Anterior cingulate cortex (tissue), 58 donors: ENCODE data around the gene COPE.
"Not testable (repeated sequence)": the region's sequence is repeated elsewhere in the genome, so short reads cannot be mapped to it uniquely, and the experiment has no call there.

Experiments
- DNase-seq, 58 donors: peaks; one replicate each; lab custom pipeline; 2025; lab: John Stamatoyannopoulos, UW

COPE gene

GRCh38 chr19:18919086-18919899 lies at the start of gene COPE, which contains the start of gene DDX49:
TSS of gene COPE (minus strand) at chr19:18919387. CDS start at chr19:18919348, 39 bp downstream.
TSS of gene DDX49 (plus strand) at chr19:18919715. CDS start at chr19:18919742, 27 bp downstream.
- peak; percentile 81 to 100 (median 99) for DNase-seq

GRCh38 chr19:18967358-18968146 lies 48.4 kb upstream of the COPE start:
- DNase-seq: peak in 8 of 58 donors; percentile 0 to 27 (median 12)

- DNase-seq: no peak
Observed at GRCh38 chr19:18966307-18966706, 47.1 kb upstream of the COPE start.

GRCh38 chr19:18964121-18964520 lies 44.9 kb upstream of the COPE start:
- no peak for DNase-seq

- no peak for DNase-seq
Observed at GRCh38 chr19:18961767-18962620, 42.8 kb upstream of the COPE start.

GRCh38 chr19:18960370-18960769 lies 41.2 kb upstream of the COPE start:
- no peak for DNase-seq

GRCh38 chr19:18955042-18955441 lies 35.9 kb upstream of the COPE start:
- DNase-seq: no peak

GRCh38 chr19:18954094-18954493 lies 34.9 kb upstream of the COPE start:
- no peak for DNase-seq

GRCh38 chr19:18952364-18953003 lies 33.3 kb upstream of the COPE start:
- not testable (repeated sequence) for DNase-seq

- no peak for DNase-seq
Observed at GRCh38 chr19:18951721-18952281, 32.6 kb upstream of the COPE start.

GRCh38 chr19:18949858-18950257 lies 30.7 kb upstream of the COPE start:
- no peak for DNase-seq

GRCh38 chr19:18948976-18949356 lies 29.8 kb upstream of the COPE start:
- no peak for DNase-seq

- peak in 16 of 58 donors; percentile 3 to 56 (median 13) for DNase-seq
Observed at GRCh38 chr19:18948075-18948975, 29.1 kb upstream of the COPE start.

- DNase-seq: no peak
Observed at GRCh38 chr19:18946918-18947317, 27.7 kb upstream of the COPE start.

GRCh38 chr19:18946335-18946734 lies 27.1 kb upstream of the COPE start:
- no peak for DNase-seq

GRCh38 chr19:18945297-18945696 lies 26.1 kb upstream of the COPE start:
- DNase-seq: no peak

GRCh38 chr19:18943465-18943864 lies 24.3 kb upstream of the COPE start:
- peak in 5 of 58 donors; percentile 10 to 50 (median 16) for DNase-seq

GRCh38 chr19:18942692-18943091 lies 23.5 kb upstream of the COPE start:
- DNase-seq: no peak
